Mucosa of gallbladder (tissue), 1 donor: Measurements from ENCODE around the gene C2orf49. TPM values are rescaled to one million over a fixed set of nuclear protein-coding genes. Genes with fewer than 3 reads are reported as not detected.
"Not testable (repeated sequence)": the region's sequence is repeated elsewhere in the genome, so short reads cannot be mapped to it uniquely, and the experiment has no call there.

ENCODE experiments used
- DNase-seq: peaks from one replicate; pipeline ENCODE4 v3.0.0-alpha.2; 2020; ENCODE audit warnings: low spot score
- total RNA-seq: library from RNA; stranded (reverse); gene quantifications from one replicate; pipeline ENCODE4 v1.2.1, GENCODE V29; 2021
- donor health status: DM: no; HTN: no; CAD: no.

The C2orf49 gene
- total RNA-seq, 1 donor from 2014 or later, result 17.4 TPM

DNA sequence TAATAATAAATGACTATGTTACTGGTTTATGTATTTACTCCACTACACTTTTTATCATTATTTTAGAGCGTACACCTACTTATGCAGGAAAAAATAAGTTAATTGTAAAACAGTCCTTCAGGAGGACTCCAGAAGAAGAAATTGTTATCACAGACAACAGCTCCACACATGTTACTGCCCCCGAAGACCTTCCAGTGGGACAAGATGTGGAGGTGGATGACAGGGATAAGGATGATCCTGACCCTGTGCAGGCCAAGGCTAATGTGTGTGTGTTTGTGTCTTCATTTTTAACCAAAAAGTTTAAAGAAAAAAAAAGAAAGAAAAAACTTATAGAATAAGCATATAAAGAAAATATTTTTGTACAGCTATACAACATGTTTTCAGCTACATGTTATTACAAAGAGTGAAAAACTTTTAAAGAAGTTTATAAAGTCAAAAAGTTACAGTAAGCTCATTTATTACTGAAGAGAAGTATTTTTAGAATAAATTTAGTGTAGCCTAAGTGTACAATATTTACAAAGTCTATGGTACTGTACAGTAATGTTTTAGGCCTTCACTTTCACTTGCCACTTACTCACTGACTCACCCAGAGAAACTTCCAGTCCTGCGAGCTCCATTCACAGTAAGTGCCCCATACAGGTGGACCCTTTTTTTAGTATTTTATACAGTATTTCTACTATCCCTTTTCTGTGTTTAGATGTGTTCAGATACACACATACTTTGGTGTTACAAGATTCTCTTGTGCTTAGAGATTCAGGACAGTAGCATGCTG, 15.3 kb upstream of the C2orf49 start:
- DNase-seq, result no peak

DNA sequence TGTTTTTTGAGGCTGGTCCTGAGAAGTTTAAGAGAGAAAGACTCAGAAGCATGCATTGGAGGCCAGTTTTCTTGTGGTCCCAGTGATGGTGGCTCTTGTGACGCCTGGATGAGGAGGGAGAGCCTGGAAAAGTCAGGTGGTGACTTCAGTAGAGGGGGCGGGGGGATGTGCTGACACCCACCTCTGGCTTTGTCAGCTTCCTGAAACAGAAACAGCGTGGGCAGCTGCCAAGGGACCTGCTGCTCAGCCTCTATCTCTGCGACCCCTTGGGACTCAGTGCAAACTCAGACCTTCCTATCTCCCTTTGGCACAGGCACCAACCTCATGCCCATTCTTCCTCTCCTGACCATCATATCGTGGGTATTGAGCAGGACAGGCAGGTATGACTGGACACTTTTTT, 14.2 kb upstream of the C2orf49 start:
- DNase-seq, result no peak

DNA sequence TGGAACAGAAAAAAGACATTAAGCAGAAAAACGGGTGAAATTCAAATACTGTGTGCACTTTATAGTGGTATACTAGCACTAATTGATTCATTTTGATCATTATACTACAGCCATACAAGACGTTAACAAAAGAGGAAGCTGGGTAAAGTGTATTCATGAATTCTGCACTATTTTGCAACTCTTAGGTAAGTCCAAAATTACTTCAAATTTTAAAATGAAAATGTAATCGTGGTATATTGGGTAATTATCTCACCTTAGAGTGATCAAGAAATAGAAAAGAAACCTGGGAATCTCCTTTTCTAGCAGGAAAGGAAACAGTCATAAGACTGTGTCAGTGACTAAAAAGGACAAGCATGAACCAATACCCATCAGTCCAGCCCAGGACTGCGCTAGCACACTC, 13.2 kb upstream of the C2orf49 start:
- no peak for DNase-seq

DNA sequence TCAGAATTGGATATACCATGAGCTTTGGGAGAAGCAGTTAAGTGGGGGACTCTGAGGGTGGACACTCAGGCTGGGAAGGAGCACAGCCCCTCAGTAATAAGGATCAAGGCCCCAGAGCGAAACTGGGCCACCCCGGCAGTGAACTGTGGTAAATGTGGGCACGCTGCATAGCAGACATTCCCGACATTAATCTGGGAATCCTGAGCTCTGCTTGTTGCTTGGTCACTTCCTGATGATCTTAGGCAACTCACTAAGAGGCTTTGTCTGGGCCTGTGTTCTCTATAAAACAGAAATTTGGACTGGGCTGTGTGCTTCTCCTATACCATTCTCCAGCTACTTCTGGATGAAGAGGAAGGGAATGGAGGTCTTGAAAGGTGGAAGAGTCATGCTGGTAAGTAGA, 12.6 kb upstream of the C2orf49 start:
- no peak for DNase-seq

DNA sequence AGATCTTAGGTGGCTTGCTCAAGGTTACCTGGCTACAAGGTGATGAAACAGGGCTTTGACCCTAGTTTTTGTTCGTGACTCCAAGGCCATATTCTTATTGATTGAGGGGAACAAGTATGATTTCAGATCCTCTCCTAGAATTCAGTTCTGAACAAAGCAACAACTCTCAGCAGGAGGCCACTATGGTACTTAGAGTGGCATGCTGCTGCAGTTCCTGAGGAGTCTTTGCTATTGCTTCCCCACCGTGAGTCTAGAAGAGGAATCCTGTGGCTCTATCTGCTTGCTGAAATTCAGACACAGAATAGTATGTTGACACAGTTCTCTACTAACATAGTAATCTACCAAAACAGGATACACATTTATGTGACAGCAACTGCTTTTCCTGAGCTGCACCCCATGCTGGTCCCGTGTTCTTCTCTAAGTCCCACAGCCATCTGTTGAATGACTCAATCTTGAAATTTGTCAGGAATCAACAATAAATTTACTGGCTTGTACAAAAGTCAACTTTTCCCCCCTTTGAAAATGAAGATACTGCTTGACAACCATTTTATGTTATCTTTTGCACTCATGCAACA, 11.9 kb upstream of the C2orf49 start:
- DNase-seq, result no peak

DNA sequence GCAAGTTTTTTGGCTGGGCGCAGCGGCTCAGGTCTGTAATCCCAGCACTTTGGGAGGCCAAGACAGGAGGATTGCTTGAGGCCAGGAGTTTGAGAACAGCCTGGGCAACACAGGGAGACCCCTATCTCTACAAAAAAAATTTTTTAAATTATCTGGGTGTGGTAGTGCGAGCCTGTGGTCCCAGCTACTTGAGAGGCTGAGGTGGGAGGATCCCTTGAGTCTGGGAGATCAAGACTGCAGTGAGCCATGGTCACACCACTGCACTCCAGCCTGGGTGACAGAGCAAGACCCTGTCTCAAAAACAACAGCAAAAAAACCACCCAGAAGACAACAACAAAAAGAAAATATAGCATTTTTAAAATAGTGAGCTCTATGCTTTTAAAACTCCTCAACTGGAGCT, 10.1 kb upstream of the C2orf49 start:
- DNase-seq, result not testable (repeated sequence)

DNA sequence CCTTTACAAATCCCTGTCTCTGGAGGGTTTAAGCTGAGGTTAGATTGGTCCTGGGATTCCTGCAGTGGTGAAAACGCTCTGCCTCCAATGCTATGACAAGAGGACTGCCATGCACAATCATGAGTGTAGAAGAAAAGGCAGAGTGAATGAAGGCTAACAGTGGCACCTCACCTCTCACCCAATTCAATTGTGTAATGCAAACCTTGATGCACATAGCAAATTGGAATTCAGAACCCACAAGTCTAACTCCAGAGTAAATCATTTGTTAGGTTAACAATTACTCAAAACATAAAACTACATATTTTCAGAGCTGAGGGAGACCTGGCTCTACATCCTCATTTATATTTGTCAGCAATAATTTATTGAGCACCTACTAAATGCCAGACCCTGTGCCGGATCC, 9.7 kb upstream of the C2orf49 start:
- no peak for DNase-seq

DNA sequence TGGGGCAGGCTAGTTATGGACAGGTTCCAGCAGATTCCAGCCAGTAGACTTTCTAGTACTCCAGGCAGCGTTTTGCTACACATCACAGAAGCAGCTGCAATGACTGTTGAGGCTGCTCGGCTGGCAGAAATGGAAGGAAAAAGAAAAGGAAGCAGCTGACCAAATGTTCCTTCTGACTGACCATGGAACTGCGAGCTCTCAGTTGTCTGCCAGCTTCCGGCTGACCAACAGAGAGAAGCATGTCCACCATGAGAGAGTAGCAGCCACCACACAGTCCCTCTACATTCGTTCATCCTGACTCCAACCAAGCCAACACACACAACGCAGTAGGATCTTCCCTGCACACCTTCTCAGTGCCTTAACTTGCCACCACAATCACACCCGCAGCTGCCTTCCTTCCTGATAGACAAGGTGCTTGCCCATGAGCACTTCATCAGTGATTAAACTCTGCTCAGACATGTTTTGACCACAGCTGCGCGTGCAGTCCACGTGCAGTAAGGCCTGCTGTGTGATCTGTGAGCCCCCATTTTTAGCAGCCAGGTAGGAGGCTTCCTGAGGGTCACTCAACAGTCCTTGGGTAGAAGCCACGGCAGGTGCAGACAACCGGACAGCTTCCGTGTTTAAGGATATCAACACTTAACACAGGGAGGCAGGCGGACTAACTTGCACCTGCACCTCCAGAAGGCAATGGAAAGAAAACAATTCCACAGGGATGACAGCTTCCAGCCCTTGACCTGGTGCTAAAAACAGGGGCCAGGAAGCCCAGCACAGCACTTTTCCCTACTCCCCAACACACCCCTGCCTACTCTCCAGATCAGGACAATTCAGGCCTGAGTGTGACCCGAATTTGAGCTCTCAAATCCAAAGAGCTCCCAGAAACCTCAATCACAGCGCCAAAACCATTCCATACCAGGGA, 8.8 kb upstream of the C2orf49 start:
- peak; percentile 17 for DNase-seq

DNA sequence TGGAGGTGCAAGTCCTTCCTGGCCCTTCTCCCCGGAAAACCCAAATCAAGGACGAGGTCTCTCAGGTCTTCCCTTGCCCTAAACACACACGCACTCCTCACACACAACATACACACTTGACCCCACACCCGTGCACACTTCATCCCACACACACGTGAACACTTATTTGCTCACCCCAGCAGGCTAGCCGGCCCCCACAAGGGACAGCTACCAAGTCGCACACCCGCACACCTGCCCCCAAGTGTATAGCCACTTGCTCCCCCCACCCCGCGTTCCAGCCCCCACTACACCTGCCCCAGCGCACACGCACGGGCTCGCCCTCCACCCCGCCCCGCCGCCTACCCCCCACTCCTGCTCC, 8.2 kb upstream of the C2orf49 start:
- no peak for DNase-seq

DNA sequence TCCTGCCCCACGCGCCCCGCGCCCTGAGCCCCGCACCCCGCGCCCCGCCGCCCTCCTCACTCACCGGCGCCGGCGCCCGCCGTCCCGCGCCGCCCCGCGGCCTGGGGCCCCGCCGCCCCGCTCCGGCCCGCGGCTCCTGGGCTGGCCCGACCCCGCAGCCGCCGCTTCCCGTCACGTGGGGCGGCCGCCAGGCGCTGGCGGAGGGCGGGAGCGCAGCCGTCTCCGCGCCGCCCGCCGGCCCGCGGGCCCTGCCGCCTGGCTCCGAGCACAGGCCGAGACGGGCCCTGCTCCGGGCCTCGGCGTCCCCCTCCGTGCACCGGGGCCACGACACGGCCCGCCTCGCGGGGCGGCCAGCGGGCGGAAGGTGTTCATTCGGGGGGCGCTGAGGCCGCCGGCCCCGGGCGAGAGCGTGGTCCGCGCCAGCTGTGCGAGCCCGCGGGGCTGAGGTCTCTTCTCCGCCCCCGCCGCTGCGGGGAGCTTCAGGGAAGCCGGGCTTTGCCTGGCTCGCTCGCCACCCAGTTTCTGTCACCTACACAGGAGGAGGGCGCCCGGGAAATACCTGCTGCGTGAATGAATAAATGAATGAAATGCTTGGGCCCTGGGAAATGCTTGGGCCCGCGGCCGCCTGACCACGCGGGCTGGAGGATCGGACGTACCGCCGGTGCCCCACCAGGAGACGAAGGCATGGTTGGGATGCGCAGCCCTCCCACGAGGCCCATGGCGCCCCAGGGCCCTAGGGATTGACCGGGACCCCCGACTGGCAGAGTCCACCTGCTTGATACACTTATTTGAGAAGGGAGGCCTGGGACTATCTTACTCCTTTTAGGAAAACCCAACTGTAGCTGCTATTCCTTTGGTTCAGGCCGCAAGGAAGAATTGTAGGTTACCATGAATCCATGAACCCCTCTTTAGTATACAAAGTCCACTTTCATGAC, 7.5 kb upstream of the C2orf49 start, which contains the start of gene TGFBRAP1:
TSS of gene TGFBRAP1 (minus strand) at position 175 of the 935 bp plus-strand sequence. CDS start 21,434 bp downstream, outside the sequence.
- DNase-seq, result peak; percentile 28

DNA sequence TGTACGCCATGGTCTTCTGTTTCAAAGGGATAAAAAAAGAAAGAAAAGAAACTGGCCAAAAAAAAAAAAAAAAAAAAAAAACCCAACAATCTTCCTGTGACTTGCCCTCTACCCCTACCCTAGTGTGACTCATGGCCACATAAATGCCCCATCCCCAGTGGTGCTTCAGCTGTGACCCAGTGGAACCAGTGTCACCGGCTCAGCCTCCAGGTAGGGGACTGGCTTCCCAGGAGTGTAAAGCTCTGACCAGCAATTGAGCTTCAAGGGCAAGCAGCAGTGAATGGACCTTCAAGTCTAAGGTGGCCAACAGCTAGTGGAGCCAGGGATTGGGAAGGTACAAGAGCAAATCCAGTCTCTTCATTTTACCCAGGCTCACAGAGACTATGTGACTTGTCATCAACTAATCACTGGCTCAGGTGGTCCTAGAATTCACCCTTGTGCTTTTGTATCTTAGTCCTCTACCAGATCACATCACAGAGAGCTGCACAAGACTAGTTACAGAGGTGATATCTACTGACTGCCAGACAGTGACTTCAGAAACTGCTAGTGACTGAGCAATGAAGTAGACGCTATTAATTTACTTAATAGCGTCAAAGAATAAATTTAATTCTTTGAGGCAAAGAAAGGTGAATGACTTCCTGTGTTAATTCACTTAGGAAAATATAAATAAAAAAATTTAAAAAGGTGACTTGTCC, 6.5 kb upstream of the C2orf49 start:
- DNase-seq, result no peak

DNA sequence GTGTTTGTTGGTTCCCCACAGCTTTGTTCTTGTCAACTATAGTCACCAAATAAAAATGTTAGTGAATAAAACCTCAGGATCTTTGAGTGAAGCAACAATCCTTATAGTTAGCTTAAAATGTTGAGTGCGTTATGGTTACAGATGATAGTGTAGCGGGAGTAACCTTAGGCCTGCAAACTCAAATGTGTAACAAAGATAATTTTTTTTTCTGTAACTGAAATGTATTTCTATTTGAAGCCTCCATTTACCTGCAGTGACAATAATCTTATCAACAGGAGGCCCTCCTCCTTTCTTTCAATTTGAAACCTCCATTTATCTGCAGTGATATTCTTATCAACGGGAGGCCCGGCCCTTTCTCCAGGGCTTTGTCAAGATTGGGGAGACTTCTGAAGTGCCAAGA, 3.1 kb upstream of the C2orf49 start:
- no peak for DNase-seq

DNA sequence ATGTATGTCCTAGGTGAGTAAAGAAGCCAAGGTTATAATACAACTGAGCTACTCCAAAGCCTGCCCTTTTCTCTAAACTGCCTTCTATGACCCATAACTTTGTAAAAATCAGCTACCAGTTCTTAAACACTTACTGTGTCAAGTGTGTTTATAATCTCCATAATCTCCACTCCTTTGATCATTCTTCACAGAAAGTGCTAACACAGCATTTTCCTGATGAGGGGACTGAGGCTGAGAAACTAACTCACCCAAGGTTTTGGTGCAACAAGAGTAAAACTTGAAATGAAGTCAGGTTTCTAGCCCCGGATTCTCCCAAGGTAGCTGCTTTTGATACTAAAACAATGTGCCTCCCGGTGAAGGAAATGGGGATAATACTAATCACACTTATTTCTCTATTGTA, 1.9 kb upstream of the C2orf49 start:
- DNase-seq, result no peak

DNA sequence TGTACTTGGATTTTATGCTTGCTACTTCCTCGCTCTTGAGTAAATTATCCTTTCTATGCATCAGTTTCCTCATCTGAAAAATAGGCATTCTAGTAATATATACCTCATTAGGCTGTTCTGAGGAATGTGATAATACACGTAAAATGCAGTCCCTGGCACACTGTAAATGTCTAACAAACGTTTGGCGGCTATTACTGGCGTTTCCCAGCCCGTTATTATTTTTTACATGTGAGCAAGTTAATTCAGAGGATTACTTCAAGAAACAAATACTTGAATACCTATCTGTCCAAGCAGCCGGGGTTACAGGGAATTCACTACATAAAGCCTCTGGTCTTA, 586 bp upstream of the C2orf49 start:
- no peak for DNase-seq

DNA sequence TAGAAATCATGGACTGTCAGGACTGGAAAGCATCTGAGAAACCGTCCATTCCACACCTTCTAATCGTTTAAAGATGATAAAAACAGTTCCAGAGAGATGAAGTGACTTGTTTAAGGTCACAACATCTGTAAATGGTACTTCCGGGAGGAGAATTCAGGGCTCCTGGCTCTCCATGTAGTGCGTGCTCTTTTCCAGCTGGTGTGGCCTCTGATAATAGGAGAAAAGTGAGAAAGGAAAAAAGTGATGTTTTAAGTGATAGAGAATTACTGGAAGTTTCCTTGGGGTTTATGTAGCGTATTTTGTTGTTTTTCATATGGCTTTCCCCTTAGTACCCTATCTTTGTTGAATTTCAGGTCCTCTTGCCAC, 663 bp downstream of the C2orf49 start:
- no peak for DNase-seq

DNA sequence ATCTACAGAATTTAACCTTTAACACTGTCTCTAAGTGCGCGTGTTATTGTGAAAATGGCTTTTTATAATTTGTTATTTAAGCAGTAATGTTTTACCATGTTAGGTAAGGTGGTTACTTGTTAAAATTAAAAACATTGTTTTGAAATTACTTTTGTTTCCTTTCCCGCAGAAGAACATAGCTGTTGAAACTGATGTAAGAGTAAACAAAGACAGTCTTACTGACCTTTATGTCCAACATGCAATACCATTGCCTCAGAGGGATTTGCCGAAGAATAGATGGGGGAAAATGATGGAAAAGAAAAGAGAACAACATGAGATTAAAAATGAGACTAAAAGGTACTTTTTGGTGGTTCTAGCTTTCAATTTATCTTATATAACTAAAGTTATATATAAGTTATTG, 2.1 kb downstream of the C2orf49 start:
- DNase-seq, result no peak

DNA sequence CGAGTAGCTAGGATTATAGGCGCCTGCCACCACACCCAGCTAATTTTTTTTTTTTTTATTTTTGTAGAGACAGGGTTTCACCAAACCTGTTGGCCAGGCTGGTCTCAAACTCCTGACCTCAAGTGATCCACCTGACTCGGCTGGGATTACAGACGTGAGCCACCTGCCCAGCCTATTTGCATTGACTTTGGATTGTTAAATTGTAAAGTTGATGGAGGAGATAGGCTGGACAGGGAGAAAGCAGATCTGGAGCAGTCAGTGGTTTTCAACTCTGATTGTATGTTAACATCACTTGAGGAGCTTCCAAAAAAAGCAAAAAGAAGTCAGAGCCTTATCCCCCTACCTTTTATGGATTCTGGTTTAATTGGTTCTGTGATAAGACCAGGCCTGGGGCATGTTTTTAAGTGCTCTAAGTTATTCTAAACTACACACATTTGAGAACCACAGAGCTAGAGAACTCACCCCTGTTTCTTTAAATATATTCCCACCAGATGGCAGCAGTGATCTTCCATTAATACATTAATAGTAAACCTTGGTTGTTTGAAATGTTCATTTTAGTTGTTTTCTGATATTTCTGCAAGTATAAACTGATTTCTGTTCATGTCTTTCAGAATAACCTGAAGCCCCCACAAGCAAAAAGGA, 7.5 kb downstream of the C2orf49 start:
- no peak for DNase-seq

DNA sequence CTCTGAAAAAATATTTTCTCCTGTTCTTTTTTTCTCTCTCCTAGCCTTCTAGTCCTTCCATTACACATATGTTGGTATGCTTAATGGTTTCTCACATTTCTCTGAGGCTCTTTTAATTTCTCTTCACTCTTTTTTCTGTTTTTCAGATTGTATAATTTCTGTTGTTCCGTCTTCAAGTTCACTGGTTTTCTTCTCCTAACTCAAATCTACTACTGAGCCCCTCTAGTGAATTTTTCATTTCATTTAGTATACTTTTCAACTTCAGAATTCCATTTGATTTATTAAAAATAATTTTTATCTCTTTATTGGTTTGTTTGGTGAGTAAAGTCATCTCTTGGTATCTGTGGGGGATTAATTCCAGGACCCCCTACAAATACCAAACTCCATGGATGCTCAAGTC, 19.8 kb downstream of the C2orf49 start:
- no peak for DNase-seq

DNA sequence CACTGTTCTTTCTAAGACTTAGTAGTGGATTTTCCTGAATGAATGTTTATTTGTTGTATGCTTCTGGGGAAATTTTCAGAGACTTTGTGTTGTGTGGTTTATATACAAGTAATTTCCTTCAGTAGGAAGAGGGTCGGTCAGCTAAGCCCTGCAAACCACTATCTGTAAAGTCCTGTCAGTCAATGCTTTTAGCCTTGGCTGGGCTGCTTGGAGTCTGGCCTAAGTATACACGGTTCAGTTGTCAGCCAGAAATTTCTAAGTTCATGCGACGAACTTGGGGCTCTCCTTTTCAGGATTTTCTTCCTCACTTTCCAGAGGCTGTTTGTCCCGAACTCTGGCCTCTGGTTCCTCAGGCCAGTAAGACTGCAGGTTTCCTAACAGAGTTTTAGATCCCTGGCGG, 21.3 kb downstream of the C2orf49 start:
- no peak for DNase-seq

DNA sequence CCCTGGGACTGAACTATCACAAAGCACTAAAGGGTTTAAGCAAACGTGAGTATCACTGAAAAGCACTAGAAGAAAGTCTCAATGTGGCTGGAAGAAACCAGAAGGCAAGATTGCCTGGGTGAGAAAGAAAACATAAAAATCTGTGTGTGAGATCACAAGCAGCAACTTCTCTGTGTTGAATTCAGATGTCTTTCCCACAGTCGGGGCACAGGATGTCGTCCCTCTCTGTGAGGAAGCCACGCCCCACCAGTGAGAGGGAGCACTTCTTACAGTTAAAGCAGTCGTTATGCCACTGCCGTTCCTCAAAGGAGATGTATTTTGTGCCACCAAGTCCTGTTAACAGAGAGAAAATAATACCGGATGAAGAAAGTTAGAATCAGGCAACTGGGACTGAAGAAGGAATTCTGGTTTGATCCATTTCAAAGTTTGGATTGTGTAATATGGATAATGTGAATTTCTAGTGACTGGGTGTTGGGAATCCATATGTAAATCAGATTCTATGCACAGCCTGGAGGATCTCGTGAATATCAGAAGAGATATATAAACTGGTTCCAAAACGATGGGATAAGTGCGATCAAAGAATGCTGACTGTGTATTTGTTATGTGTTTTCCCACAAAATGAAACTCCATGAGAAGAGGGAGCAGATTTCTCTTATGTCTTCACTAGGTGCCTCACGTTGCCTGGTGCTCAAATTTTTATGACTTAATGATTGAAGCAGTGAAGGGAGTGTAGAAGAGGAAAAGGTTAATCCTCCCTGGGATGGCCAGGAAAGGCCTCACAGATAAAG, 24.0 kb downstream of the C2orf49 start:
- DNase-seq, result no peak
